NK-92 treated with Interleukin-12 subunit alpha and Interleukin-12 subunit beta, amount 100 ng/mL, for 24 hours (cell line): ENCODE results near the gene MYOZ2.
A peak's percentile ranks its signal among the peaks of the same experiment; 100 is the strongest.

ENCODE experiments used
- DNase-seq: peaks from one replicate; lab custom pipeline; 2025; lab: John Stamatoyannopoulos, UW

MYOZ2 gene

DNA sequence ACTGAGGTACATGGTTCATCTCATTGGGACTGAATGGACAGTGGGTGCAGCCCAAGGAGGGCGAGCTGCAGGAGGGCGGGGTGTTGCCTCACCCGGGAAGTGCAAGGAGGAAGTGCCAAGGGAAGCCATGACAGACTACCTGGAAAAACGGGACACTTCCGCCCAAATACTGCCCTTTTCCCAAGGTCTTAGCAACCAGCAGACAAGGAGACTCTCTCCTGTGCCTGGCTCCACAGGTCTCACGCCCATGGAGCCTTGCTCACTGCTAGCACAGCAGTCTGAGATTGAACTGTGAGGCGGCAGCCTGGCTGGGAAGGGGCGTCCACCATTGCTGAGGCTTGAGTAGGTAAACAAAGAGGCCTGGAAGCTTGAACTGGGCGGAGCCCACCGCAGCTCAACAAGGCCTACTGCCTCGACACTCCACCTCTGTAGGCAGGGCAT lies 62.2 kb downstream of the MYOZ2 start:
- DNase-seq: no peak

DNA sequence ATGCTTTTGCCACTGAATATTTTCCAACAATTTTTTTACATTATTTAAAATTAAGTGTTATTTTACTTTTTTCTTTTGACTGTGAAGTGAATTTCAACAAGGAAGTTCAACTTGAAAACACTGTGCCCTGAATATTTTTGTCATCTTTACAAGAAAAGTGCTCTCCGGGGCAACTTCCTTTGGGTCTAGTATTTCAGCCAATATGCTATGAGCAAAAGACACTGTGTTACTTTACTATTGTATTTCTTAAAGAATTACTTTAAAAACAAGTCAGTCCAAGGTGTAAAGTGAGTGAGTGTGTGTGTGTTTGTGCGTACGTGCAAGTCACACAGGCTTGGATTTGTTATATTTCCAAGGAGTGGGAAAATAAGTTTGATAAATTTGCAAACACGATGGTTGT lies 69.3 kb downstream of the MYOZ2 start:
- DNase-seq: no peak

DNA sequence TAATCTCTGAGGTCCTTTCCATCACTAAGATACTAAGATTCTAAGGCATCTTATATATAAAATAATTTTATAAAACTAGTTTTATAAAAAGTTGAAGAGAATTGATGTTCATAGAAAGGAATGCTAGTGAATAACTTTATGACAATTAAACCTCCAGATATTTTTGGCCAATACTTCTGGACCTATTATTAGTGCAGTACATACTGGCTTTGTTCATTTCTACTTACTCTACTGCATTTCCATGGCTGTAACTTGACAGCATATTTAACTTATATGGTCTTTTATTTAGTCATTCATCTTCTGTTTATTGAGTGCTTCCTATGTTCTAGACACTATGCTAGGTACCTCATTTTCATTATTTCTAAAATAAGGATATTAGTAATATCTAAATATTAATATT lies 70.1 kb downstream of the MYOZ2 start:
- DNase-seq: no peak

DNA sequence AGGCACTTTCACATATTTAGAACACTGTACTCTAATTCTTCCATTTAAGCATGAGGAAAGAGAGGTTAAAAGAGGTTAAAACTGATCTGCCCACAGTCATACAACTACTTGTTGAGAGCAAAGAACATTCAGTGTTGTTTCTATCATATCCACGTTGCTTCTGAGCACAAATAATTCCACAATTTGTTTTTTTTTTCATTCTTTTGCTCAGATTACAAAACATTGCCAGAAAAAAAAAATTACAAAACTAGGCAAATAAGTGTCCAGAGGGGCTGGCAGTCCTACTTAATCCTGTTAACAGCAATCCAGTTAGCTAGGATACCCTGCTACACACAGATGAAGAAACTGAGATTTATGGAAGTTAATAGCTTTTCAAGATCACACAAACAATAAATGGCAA lies 70.5 kb downstream of the MYOZ2 start:
- DNase-seq: no peak

DNA sequence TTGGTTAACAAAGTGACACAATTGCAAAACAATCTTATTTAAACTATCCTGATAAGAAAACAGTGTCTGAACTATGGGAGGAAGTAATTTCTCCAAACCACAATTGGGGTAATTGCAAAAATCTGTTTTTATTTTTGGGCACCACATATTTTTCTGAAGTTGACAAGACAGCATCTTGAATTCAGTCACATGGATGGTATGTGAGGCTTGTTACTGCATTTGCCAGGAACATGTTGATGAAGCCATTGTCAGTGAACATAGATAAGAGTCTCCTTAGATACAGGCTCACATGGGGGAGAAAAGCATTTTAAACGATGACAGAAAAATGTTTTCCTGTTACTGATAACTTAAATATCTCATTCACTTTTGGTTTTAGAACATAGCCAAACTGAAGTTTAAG lies 71.4 kb downstream of the MYOZ2 start:
- DNase-seq: no peak

DNA sequence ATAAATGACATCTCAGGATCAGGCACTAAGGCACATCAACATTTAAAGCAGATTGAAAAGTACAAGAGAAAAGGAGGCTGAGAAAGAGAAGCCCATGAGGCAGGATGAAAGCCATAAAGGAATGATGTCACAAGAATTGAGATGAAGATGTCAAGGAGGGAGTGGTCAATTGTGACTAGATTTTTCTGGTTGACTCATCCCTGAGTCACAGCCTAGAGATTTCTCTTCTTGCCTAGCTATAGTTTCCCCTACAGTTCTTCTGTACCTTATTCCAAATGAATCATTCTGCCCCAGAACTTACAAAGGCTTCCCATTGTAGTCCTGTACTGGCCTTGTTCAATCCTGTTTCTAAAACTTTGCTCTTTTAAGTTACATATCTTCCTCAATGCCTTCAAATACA lies 73.4 kb downstream of the MYOZ2 start:
- no peak for DNase-seq

DNA sequence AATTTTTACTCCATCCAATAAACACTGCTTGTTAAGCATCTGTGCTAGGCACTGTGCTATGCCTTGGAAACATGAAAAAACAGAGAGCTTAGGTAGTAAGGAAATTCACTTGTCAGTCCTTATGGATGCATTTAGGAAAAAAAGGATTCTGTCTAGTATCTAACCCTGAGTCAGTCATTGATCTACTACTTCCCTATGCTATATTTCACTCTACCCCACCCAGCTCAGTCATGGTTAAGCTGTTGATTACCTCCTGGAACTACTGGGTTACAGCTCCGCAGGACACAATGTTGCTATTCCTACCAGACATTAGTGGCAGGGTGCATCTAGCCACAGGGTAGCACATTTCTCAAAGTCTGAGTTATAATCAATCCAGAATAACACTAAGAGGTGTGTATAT lies 74.0 kb downstream of the MYOZ2 start:
- no peak for DNase-seq

DNA sequence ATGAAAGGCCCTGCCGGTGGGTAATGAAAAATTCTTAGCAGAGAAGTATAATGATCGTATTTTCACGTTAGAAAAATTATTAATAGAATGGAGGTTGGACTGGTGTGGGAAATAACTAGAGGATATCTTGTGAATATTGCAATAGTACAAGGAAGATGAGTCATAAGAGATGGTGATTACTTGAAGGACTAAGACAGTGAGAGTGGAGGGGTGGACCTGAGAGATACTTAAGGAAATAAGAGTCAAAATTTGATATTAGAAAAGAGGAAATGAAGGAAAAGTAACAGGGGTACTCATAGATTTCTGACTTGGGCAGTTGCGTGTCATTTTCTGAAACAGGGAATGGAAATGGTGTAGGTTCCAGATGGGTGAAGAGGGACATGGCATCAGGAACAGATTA lies 75.1 kb downstream of the MYOZ2 start:
- no peak for DNase-seq

DNA sequence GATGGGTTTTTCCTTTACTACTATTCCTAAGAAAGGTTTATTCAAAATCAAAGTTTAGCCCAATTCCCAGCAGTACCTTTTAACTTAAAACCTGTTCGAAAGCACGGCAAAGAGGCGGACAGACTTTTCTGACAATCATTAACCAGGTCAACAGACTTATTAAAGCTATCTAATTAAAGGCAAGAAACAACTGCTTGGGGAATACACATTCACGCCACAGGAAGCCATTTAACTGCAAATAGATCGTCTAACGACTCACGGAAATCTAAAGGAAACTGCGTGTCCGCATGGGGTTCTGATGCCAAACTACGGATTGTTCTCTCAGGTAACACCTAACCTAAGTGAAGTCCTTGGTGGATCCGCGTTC lies 76.2 kb downstream of the MYOZ2 start:
- no peak for DNase-seq

DNA sequence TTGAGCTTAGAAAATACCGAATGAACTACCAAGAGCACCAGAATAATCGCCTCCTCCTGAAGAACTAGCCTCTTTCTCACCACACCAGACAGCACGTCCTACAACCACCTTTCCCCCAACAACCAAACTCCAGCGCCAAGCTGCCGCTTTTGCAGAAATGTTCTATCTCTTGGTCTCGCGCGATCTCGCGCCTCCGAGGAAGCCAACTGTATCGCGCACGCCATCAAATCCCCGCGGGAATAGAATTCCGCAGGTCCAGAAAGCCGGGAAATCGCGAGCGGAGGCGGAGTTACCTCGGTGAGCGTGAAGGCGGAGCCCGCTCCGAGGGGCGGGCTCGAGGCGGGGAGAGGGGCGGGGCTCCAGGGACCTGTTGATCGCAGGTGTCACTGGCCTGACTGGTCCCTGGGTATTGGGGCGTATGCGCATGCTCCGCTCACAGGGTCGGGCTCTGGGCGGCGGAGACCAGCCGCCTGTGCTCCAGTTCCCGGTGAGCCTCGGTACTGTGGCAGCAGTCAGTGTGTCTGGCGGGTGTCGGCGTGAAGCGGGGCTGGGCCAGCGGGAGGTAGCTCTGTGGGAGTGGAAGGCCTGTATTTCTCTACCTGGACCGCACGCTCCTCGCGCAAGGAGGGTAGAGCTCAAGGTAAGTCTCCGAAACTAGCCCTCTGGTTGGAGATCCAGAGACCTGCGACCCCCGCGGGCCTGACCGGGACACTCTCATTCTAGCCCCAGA lies 76.8 kb downstream of the MYOZ2 start, which contains the start of gene USP53:
Gene USP53, plus strand, starts transcription at position 480 of the 730 bp plus-strand sequence. CDS start 27,047 bp downstream, outside the sequence.
- peak; percentile 1 for DNase-seq

DNA sequence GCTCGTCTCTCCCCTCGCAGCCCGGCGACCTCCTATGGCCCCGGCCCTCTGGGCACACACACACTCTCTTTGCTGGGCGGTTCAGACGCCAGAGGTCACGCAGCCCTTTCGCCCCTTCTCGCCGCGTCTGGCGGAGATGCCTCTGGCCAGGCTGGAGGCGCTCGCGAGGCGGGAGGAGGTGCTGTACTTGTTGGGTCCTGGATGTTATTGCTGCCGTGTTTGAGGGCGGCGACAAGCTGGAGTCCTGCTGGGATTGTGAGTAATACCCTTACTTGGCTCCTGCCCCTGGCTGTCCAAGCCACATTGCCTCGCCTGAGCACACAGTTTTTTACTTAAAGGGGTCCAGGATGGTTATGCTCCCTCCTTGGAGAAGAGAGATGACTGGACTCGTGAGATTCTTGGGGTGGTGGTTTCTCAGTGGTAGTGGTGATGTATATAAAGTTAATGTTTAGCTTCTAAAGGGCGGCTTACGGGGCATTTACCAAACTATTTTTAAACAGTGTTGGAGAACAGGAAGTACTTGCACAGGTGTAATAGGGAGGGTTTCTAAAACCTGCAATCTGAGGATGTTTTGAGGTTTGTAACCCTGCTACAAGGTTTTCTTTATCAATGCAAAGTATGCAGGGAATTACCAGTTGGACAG lies 77.5 kb downstream of the MYOZ2 start:
- DNase-seq: no peak

DNA sequence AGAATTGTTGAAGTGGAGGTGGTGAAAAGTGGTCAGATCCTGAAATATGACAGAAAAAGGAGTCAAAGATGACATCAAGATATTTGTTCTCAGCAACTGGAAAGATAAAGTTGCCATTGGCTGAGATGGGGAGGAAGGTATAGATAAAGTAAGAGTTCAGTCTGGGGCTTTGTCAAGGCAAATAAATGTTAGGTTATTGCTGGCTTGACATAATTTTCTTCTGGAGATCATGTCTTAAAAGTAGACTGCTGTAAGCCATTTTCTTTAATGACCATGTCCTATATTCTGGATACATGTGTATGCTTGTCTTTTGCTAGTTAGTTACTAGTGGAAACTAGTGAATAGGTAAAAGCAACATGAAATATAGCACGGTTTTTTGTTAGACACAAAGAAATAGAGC lies 82.5 kb downstream of the MYOZ2 start:
- DNase-seq: no peak

DNA sequence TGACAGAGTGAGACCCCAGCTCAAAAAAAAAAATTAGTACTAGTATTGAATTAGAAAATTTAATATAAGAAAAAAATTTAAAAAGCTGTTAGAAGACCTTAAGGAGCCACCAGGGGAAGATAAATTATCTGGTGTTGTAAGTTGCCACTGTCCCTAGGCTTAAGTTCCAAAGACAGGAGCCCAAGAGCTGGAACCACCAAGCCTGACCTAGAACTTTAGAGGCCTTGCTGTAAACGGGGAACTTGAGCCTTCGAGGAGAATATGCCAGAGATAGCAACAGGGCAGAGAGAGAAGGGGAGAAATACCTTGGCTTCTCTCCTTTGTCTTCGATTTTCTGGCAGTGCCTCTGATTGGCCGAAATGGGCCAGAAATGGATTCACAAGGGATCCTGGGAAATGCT lies 85.8 kb downstream of the MYOZ2 start:
- no peak for DNase-seq

DNA sequence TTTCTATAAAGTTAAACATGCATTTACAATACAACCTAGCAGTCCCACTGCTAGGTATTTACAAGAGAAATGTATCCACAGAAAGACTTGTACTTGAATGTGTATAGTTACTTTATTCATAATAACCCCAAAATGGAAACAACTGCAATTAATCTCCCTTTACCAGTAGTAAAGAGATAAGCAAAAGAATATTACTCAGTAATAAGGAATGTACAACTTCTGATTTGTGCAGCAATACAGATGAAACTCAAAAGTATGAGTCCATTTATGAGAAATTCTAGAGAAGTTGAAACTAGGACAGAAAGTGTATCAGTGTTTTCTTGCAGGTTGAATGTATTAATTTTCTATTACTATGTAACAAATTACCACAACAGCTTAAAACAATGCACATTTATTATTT lies 92.1 kb downstream of the MYOZ2 start:
- no peak for DNase-seq

DNA sequence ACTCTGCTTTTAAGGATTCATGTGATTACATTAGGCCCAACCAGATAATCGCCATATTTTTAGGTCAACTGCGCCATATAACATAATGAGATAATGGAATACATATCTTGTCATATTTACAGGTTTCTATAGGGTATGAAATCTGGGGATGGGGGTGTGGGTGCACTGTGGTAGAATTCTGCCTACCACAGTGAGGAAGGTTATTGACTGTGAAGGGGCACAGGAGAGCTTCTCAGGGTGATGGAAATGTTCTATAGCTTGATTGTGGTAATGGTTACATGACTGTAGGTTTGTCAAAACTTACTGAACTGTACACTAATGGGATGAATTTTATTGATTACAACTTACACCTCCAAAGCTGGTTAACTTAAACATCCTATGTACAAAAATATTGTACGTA lies 92.8 kb downstream of the MYOZ2 start:
- DNase-seq: no peak

DNA sequence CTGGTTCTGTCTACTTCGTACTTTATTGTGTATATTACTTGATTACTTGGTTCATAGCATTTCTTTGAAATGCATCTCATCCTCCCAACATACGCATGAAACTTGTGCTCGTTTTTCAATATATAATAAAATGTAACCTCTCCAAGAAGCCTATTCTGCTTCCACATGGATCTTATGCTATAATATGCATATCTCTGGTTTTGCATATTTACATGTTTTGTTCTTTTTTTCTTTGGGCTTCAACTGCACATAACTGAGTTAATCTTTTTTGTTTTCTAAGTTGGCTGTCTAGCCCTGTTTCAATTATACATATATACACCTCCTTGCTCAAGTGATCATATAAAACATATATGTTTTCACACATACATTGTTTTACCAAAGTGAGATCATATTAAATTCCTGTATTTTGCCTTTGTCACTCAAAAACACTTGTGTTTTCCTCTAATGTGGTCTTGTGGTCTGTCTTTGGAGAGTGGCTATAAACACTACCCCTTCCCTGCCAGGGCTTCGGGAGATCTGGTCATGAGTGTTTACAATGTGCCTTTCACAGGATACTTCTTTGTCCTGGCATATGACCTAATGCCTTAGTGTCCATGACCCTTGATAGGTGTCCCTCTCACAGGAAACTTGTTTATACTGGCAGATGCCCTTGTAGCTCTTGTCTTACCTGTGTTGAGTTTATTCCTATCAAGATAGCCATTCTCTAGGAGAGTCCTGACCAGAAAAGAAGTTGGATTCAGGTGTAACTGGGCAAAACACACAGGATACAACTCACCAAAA lies 94.5 kb downstream of the MYOZ2 start:
- DNase-seq: no peak

DNA sequence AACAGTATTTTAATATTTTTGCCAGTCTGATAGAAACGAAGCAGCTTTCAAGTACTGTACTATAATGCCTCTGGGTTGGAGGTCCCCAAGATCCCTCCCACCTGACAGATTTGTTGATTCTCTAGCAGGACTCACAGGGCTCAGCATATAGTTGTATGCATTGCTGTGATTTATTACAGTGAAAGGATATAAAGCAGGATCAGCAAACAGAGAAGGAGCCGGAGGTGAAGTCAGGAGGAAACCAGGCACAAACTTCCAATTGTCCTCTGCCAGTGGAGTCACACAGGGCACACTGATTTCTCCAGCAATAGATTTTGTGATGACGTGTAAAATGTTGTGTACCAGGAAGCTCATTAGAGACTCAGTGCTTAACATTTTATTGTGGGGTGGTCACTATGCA lies 95.9 kb downstream of the MYOZ2 start:
- no peak for DNase-seq

DNA sequence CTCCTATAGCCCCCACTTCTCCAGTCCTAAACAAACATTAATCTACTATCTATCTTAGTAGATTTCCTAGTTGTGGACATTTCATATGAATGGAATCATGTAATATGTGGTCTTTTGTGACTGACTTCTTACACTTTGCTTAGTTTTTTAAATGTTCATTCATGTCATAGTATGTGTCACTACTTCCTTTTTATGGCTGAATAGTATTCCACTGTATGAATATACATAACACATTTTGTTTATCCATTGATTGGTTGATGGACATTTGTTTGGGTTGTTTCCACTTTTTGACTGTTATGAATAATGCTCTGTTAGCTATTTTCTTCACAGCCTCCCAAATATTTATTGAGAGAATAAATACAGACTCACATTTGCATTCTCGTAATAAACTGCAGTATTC lies 96.7 kb downstream of the MYOZ2 start:
- DNase-seq: no peak

DNA sequence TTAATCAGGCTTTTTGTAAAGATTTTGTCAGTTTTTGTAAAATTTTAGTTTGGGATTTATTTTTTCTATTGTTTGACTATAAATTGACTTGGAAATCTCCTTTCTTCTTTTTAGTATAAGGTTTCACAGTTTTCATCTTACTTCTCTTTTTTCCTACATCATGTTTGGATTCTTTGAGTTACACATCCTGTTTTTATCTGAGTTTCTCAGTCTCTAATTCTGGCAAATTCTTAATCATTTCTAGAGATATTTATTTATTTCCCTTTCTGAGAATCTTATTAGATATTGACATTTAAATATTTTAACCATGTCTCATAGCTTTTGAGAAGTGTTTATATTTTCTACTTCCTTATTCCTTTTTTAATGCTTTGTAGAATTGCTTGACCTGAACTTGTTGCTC lies 97.6 kb downstream of the MYOZ2 start:
- DNase-seq: no peak

DNA sequence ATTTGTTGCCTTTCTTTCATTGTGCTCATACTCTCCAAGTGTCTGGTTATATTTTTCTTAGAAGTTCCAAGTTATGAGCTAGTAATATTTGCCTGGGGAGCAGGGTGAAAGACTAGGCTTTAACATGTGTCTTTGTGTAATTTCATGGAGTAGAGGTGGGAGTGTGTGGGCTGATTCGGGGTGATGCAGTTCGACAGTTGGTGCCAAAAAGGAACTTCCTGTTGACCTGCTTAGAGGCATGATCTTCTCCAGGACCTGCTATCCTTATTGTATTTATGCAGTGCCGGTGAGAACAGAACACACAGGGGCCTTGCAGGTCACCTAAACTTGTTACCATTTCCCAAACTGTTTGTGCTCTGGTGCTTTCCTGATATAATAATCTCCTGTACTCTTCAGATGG lies 98.1 kb downstream of the MYOZ2 start:
- no peak for DNase-seq

DNA sequence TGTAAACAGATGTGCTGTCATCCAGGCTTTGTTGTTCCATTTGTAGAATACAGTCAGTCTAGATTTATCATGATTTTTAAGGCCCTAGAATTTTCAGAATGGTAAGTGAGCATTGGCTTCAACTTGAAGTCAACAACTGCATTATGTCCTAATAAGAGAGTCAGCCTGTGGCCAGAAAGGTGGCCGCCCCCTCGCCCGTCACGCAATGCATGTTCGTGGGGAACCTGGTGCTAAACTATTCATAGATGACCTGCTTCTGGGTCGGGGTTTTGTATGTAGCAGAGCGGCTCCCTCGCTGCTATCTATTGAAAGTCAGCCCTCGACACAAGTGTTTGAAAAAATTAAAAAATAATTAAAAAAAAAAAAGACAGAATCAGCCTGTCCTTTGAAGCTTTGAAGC lies 101.6 kb downstream of the MYOZ2 start:
- no peak for DNase-seq
